SU-DHL-6 (cell line): ENCODE results near the gene ACOX2.

Experiments
- H2AFZ ChIP-seq: fragments of 200-600 bp; sonication (generic); 2 replicates; pipeline ENCODE4 v1.6.1; 2014; ENCODE audit warnings: low read depth, mild to moderate bottlenecking, moderate library complexity, mixed read lengths, antibody characterized with exemption, low read length; ENCODE audit not compliant: severe bottlenecking
- H3F3A ChIP-seq: fragments of 200-600 bp; shearing (Covaris generic); 2 replicates; pipeline ENCODE4 v1.6.0; 2016; ENCODE audit warnings: antibody characterized with exemption, mild to moderate bottlenecking; ENCODE audit not compliant: insufficient read depth
- H3K27ac ChIP-seq: fragments of 200-600 bp; sonication (generic); 2 replicates; pipeline ENCODE4 v1.5.1; 2016; ENCODE audit warnings: low read depth, mild to moderate bottlenecking, low read length, moderate library complexity, mixed read lengths
- H3K27me3 ChIP-seq: fragments of 200-600 bp; sonication (generic), shearing (Covaris generic); 2 replicates; pipeline ENCODE4 v1.6.0; 2014; ENCODE audit warnings: mild to moderate bottlenecking, low read length
- H3K36me3 ChIP-seq: fragments of 200-600 bp; sonication (generic); 2 replicates; pipeline ENCODE4 v1.6.1; 2014; ENCODE audit warnings: mild to moderate bottlenecking, low read length, mixed read lengths
- H3K4me2 ChIP-seq: fragments of 300-600, 200-600 bp; shearing (Covaris generic), sonication (generic); 2 replicates; pipeline ENCODE4 v1.6.0; 2014; ENCODE audit warnings: low read length, low read depth, mild to moderate bottlenecking; ENCODE audit not compliant: poor library complexity, severe bottlenecking
- H3K4me3 ChIP-seq: fragments of 200-600 bp; sonication (generic); 2 replicates; pipeline ENCODE4 v1.5.1; 2014; ENCODE audit warnings: antibody characterized with exemption, low read length, mild to moderate bottlenecking, mixed read lengths; ENCODE audit not compliant: insufficient read depth, poor library complexity, severe bottlenecking
- H3K79me2 ChIP-seq: fragments of 200-600 bp; sonication (generic); 2 replicates; pipeline ENCODE4 v1.6.1; 2014; ENCODE audit warnings: mild to moderate bottlenecking, low read length, moderate library complexity; ENCODE audit not compliant: insufficient read depth
- H3K9ac ChIP-seq: fragments of 200-600 bp; sonication (generic); 2 replicates; pipeline ENCODE4 v1.7.0; 2014; ENCODE audit warnings: mild to moderate bottlenecking, low read length
- H3K9me2 ChIP-seq: fragments of 200-600 bp; sonication (generic); replicated peaks from 2 replicates; pipeline ENCODE4 v1.6.1; 2014; ENCODE audit warnings: low read length; ENCODE audit not compliant: insufficient read depth
- H3K9me3 ChIP-seq: fragments of 200-600 bp; sonication (generic); 2 replicates; pipeline ENCODE4 v1.6.1; 2014; ENCODE audit warnings: low read length, mixed read lengths; ENCODE audit not compliant: insufficient read depth
- H4K20me1 ChIP-seq: fragments of 200-600 bp; sonication (generic); 2 replicates; pipeline ENCODE4 v1.6.1; 2014; ENCODE audit warnings: low read depth, mild to moderate bottlenecking, antibody characterized with exemption, low read length, moderate library complexity, mixed read lengths
- EZH2phosphoT487 ChIP-seq: fragments of 200-600 bp; sonication (generic), shearing (Covaris generic); conservative IDR thresholded peaks from 2 replicates; pipeline ENCODE4 v1.6.1; 2018; ENCODE audit warnings: mild to moderate bottlenecking, antibody characterized with exemption, low read length, moderate library complexity, mixed read lengths
- TF ChIP-seq, protein P1 (sequence below): fragments of 200-600 bp; sonication (generic); IDR thresholded peaks from one replicate; pipeline ENCODE4 v1.5.1; 2017; ENCODE audit warnings: antibody characterized with exemption, mild to moderate bottlenecking, low read length, moderate library complexity; ENCODE audit not compliant: insufficient read depth, poor library complexity, severe bottlenecking

ACOX2 gene

DNA sequence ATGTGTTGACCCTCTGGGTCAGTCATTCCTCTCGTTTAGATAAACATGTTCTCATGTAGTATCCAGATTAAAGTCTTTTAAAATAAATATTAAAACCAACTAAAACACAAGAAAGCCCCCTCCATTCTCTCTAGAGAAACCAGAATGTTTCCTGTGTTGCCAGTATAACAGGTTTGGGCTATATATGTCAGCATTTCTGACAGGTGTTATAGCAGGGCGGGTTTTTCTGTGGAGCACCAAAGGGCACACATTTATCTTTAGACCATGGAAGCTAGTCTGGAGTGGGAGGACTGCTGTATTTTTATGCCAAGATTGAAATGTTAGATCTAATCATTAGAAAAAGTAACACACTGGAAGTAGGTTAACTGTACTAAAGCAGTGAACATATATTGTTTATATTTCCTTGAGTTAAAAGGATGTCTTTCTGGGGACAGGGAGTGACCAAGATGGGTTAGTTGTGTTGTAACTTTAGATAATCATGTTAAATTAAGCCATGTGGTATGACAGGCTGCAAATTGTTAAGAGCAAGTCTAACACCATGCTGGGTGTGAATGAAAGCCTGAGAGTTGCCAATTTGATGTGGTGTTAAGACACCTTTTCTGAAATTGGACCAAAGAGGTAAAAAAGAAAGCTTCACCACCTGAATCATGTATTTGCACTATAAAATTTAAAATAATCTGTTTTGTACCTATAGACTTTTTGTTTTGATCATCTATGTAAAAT is 29.5 kb downstream of the ACOX2 start:
- H2AFZ ChIP-seq, result no peak overlapping the region
- H3K4me2 ChIP-seq, result no peak overlapping the region
- no peaks in the 10 kb centered on the region for H3K36me3 ChIP-seq
- H3K9ac ChIP-seq, result no peak overlapping the region
- TF ChIP-seq EZH2phosphoT487, result no peak
- TF ChIP-seq, protein P1, sequence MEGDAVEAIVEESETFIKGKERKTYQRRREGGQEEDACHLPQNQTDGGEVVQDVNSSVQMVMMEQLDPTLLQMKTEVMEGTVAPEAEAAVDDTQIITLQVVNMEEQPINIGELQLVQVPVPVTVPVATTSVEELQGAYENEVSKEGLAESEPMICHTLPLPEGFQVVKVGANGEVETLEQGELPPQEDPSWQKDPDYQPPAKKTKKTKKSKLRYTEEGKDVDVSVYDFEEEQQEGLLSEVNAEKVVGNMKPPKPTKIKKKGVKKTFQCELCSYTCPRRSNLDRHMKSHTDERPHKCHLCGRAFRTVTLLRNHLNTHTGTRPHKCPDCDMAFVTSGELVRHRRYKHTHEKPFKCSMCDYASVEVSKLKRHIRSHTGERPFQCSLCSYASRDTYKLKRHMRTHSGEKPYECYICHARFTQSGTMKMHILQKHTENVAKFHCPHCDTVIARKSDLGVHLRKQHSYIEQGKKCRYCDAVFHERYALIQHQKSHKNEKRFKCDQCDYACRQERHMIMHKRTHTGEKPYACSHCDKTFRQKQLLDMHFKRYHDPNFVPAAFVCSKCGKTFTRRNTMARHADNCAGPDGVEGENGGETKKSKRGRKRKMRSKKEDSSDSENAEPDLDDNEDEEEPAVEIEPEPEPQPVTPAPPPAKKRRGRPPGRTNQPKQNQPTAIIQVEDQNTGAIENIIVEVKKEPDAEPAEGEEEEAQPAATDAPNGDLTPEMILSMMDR, result no peak
- H3K79me2 ChIP-seq, result no peaks in the 10 kb centered on the region
- peaks cover 3% of the 10 kb centered on the region; the same call in 1 of the 2 replicates for H4K20me1 ChIP-seq
- no peaks in the 10 kb centered on the region for H3K9me2 ChIP-seq
- no peaks in the 10 kb centered on the region for H3K9me3 ChIP-seq
- H3K4me3 ChIP-seq, result no peak overlapping the region
- no peak overlapping the region for H3K27ac ChIP-seq
- H3K27me3 ChIP-seq, result no peaks in the 10 kb centered on the region
- no peaks in the 10 kb centered on the region for H3F3A ChIP-seq

DNA sequence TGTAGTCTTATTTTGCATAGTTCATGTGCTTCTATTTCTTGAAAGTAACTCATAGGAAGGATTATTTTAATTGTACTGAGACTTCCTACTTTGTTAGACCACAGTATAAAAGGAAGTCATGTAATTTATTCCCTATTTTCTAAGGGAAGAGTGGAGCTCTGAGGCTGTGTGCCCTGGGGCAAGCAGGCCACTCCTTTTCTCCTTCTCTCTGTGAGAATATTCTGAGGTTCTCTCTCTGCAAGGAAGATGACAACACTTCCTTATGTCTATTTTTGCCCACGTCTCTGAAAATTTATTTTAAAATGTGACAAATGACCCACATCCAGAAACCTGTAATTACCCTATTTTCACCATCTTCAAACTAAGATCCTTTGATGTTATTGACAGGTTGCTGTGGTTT is 34.1 kb downstream of the ACOX2 start:
- Histone ChIP-seq H3K4me3 (no peak overlapping the region), H3K27ac (no peak overlapping the region), H3K9ac (no peak overlapping the region), H3K9me2 (no peaks in the 10 kb centered on the region), H4K20me1 (peaks cover 3% of the 10 kb centered on the region; the same call in 1 of the 2 replicates), H3F3A (no peaks in the 10 kb centered on the region), H3K27me3 (no peaks in the 10 kb centered on the region), H3K36me3 (no peaks in the 10 kb centered on the region), H3K9me3 (no peaks in the 10 kb centered on the region), H2AFZ (no peak overlapping the region), H3K4me2 (no peak overlapping the region), H3K79me2 (no peaks in the 10 kb centered on the region; the same call in 1 of the 2 replicates)
- TF ChIP-seq, protein P1, result no peak
- no peak for TF ChIP-seq EZH2phosphoT487

DNA sequence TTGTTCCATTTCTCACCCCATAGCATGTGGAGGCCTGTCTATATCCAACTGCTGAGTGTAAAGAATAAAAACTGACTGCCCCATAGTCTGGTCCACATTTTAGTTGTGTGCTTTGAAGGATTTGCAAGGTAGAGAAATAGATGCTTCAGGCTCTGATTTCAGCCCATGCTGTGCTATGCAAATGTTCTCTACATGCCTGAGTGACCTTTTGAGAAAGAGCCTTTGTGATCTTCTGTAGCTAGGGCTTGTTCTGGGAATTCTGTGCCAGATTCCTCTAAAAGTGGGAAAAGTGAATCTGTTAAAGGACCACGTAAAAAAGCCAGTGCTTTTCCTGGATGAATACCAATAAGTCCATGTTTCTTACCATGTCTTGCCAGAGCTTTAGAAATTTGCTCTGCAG is 39.9 kb downstream of the ACOX2 start:
- Histone ChIP-seq H3K4me2 (no peak overlapping the region), H3K27ac (no peak overlapping the region), H3K9ac (no peak overlapping the region), H3K36me3 (no peaks in the 10 kb centered on the region), H3F3A (no peaks in the 10 kb centered on the region; the same call in 1 of the 2 replicates), H3K9me2 (no peaks in the 10 kb centered on the region), H3K27me3 (no peaks in the 10 kb centered on the region), H3K4me3 (no peak overlapping the region), H3K79me2 (peaks cover 16% of the 10 kb centered on the region), H3K9me3 (no peaks in the 10 kb centered on the region), H2AFZ (no peak overlapping the region), H4K20me1 (peaks cover 15% of the 10 kb centered on the region; the same call in 1 of the 2 replicates)
- TF ChIP-seq EZH2phosphoT487, result no peak
- TF ChIP-seq, protein P1, result no peak
